ENCODE measurements around the gene PRRC2B. TPM values are rescaled to one million over a fixed set of nuclear protein-coding genes. Genes with fewer than 3 reads are reported as not detected.
"Not testable (repeated sequence)": the region's sequence is repeated elsewhere in the genome, so short reads cannot be mapped to it uniquely, and the experiment has no call there.

PRRC2B gene
- total RNA-seq, 1 donor from 2014 or later: 118 TPM

DNA sequence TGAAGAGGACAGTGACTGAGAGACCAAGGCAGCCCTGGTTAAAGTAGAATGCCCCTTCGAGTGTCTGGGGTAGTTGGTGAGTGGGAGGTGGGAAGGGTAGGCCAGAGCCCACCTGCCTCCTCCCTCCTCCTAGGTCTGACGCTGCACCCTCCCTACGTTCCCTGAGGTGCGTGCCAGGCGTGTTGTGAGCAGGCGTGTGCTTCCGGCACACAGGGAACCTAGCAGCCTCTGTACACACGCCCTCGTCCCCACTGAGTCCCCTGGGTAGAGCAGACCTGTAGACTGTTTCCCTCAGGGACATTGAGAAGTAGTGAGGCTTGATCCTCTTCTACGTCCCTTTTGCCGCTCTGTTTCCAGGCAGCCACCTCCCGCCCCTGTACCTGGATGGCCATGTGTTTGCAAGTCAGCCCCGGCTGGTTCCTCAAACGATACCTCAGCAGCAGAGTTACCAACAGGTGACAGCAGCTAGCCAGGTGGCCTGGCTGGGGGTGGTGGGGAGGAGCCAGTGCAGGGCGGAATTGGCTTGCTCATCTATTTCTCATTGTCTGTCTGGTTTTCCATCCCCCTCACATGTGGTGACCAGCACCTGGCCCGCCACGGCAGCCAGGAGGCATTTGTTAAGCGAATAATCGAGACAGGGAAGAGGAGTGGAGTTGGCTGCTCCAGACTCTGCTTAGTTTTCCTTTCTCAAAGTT, 92.0 kb downstream of the PRRC2B start:
- DNase-seq: no peak

DNA sequence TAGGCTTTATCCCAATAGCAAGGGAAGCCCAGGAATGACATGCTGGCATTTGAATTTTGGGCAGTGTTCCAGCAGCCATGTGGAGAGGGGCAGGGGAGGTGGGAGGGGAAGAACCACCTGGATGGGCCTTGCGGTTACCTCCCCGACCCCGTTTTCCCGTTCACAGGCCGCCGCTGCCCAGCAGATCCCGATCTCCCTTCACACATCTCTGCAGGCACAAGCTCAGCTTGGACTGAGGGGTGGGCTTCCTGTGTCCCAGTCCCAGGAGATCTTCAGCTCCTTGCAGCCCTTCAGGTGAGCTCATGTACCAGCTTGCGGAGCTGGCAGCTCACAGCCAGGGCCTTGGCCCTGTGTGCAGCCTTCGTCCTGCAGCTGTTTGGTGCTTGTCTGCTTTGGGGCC, 93.1 kb downstream of the PRRC2B start:
- no peak for DNase-seq

- DNase-seq: no peak
These were observed 93.7 kb downstream of the PRRC2B start for GRCh38 chr9:131487621-131488031.

- DNase-seq: no peak
These were observed 96.6 kb downstream of the PRRC2B start for GRCh38 chr9:131490514-131490913.

- peak; percentile 75 for DNase-seq
These were observed 97.3 kb downstream of the PRRC2B start for GRCh38 chr9:131491001-131491710.

DNA sequence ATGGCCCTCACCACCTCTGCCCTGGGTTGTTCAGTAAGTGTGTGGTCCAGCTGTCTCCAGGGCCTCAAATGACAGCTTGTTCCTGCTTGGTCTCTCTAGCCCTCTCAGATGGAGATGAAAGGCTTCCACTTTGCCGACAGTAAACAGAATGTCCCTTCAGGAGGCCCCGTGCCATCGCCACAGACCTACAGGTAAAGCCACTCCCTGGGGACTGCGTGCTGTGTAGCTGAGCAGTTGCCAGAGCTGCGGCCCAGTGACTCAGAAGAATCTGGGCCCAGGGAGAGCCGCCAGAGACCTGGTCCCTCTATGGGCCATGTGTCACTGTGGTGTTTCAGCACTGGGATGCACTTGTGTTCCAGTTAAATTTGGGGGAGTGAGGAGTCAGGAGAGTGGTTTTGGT, 98.2 kb downstream of the PRRC2B start:
- DNase-seq: no peak

DNA sequence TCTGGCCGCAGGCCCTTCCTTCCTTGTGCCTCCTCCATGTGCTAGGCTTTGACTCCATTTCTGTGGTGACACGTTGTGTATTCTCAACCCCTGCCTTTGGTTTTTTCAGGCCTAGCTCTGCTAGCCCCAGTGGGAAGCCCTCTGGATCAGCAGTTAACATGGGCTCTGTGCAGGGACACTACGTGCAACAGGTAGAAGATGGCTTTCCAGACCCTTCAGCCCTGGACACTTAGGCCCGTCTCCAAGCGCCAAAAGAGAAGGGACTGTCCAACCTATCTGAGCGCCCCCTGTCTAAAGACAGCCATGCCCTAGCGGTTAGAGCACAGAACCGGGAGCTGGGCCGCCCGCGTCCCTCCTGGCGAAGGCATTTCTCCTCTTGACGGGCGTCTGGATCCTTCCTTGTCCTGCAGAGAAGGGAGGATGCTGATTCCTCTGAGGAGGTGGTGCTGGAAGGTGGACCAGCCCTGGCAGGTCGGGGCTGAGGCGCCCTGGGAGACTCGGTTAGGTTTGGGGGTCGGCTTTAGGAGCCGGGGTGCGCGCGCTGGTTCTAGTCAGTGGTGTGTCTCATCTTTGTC, 100.5 kb downstream of the PRRC2B start:
- no peak for DNase-seq

DNA sequence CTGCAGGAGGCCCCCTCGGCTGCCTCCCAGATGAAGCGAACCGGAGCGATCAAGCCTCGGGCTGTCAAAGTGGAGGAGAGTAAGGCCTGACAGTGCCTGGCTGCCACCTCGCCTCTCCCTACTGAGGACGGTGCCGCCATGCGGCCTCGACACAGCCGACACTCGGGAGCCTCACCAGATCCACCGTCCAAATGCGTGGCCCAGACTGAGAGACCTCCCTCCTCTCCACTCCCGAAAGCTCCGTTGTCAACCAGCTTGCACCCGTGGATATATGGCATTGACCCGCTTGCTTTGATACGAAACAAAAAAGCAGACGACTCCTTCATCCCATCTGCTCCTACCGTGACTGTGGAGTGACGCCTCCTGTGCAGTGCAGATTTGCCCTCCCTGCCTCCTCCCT, 101.9 kb downstream of the PRRC2B start:
- DNase-seq: no peak

DNA sequence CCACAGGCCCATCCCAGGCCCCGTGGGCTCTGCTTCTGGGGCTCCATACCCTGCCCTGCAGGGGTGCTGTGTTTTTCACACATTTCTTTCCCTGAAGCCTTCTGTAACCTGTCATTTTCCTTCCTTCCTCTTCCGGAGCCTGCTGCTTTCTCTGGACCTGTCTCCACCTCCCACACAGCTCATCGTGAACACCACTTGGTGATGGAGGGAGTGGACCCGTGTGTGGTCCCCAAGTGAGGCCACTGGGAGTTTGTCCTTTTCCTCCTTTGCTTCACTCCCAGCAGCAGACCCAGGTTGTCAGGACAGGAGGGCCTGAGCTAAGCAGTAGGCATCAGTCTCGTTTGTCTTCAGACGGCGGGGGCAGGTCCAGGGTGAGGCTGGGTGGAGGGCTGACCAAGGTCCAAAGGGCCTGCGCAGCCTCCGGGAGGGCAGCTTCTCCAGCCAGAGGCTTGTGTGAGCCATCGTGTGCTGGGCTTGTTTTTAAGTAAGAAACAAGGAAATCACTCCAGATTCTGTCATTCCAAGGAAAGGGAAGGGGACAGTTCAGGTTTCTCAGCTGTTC, 103.0 kb downstream of the PRRC2B start:
- DNase-seq: no peak

- no peak for DNase-seq
These were observed 105.4 kb downstream of the PRRC2B start for GRCh38 chr9:131499254-131499767.

GRCh38 chr9:131500377-131500776, 106.5 kb downstream of the PRRC2B start:
- no peak for DNase-seq

GRCh38 chr9:131500939-131501541, 107.2 kb downstream of the PRRC2B start:
- no peak for DNase-seq

DNA sequence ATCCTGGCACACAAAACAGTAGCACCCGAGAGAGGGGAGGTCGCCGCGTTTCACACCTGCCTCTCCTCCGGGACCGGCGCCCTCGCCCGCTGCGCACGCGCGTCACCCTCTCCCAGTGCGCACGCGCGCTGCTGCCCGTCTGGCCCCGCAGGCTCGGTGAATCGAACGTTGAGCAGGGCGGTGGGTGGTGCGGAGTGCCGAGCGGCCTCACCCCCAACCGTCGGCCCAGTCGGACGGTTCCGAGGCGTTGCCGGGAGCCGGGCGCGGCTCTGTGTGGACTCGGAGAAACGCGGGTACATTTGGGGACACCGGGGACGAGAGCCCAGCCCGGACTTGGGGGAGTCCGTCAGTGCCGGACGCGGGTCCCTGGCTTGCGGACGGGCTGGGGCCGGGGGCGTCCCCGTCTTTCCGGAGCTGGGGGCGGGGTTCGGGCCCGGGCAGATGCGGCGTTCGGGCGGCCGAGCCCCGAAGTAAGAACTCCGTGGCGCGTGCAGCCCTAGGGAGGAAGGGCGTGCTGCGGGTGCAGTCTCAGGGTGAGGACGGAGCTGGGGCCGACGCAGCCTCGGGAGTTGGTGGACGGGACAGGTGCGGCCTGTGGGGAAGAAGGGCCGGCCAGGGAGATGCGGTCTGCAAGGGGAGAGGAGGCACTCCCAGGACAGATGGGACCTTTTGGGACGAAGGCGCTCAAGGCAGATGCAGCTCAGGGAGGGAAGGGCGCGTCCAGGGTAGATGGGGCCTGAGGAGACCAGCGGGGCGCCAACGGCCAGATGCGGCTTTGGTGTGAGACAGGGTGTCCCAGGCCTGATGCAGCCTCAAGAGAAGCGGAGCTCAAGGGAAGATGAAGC, 109.1 kb downstream of the PRRC2B start, which contains the start of gene POMT1:
POMT1 (plus strand) TSS at position 138 of the 845 bp plus-strand sequence. CDS start 1,301 bp downstream, outside the sequence.
- DNase-seq: peak; percentile 86

DNA sequence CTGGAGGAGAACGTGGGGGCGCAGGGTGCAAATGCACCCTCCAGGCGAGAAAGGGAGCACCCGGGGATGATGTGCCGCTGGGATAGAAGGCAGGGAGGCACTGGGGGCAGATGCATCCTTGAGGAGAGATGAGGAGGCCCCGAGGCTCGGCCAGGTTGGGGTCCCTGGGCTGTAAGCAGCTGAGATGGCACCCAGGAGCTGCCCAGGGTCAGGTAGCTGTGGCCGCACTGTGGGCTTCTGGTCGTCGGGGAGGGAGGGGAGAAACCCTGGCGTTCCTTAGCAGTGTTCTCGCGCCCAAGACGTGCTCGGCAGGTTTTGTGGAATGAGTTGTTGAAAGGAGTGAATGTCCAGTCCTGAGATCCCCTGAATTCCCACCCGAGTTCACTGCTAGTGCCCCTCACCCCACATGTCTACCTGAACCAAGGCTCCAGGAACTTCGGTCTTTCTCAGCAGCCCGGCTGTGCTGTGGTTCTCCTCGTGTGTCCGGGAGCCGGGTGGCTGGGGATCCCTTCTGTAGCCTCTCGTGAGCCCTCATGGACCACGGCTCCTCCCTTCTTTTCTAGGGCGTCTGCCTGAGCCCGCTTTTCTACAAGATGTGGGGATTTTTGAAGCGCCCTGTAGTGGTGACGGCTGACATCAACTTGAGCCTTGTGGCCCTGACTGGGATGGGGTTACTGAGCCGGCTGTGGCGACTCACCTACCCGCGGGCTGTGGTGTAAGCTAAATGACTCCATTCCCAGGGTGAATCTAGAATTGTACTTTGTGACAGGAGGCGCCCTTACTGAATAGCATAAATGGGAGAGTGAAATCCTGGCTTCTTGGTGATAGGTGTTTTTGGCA, 110.0 kb downstream of the PRRC2B start:
- DNase-seq: no peak

DNA sequence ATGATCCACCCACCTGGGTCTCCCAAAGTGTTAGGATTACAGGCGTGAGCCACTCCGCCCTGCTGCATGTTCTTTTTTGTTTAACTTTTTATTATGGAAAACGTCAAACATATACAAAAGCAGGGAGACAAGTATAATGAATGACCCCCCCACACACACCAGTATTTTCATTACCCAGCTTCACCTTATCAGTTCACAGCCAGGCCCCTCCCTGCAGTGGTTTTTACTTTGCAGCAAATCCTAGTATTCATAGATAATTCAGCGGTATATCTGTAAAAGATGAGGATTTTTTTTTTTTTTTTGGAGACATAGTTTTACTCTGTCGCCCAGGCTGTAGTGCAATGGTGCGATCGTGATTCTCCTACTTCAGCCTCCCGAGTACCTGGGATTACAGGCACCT, 111.1 kb downstream of the PRRC2B start:
- DNase-seq: no peak

GRCh38 chr9:131511416-131511815, 117.5 kb downstream of the PRRC2B start:
- no peak for DNase-seq

DNA sequence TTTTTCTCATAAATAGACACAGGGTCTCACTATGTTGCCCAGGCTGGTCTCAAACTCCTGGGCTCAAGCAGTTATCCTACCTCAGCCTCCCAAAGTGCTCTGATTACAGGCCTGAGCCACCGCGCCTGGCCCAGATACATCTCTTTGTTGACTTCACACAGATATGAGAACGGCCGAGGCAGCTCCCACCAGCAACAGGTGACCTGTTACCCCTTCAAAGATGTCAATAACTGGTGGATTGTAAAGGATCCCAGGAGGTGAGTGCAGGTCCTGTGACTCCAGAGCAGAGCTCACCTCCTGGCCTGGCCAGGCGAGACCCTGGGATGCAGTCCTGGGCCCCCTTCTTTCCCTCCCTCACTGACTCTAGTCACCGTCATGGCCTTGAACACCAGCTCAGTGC, 118.0 kb downstream of the PRRC2B start:
- no peak for DNase-seq

DNA sequence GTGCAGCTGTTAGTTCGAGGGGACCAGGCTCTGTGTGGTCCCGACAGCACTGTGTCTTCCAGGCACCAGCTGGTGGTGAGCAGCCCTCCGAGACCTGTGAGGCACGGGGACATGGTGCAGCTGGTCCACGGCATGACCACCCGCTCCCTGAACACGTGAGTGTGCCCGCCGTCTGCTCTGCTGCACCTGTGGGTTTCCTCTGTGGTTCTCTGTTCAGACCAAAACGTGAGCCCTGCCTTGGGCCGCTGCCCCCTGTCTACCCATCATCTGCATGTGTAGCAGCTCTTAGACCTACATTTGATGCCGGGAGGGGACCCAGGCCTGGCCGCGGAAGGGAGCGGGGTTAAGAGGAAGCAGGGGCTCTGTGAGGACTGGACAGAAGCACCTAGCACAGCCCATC, 119.3 kb downstream of the PRRC2B start:
- DNase-seq: no peak

GRCh38 chr9:131515559-131516031, 121.7 kb downstream of the PRRC2B start:
- not testable (repeated sequence) for DNase-seq

DNA sequence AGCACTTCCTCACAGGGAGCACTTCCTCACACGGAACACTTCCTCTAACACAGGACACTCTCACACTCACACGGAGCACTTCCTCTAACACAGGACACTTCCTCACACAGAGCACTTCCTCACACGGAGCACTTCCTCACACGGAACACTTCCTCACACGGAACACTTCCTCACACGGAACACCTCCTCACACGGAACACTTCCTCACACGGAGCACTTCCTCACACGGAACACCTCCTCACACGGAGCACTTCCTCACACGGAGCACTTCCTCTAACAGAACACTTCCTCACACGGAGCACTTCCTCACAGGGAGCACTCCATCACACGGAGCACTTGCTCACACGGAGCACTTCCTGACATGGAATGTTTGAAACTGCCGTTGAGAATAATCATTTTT, 122.2 kb downstream of the PRRC2B start:
- no peak for DNase-seq

Data from occipital lobe (tissue), 2 donors.